SHP77 treated with DMSO at 0.1 percent for 48 hours (cell line): ENCODE results near the gene ADCYAP1.

Experiments
- DNase-seq: peaks from one replicate; lab custom pipeline; 2025; lab: John Stamatoyannopoulos, UW

Gene ADCYAP1

DNA sequence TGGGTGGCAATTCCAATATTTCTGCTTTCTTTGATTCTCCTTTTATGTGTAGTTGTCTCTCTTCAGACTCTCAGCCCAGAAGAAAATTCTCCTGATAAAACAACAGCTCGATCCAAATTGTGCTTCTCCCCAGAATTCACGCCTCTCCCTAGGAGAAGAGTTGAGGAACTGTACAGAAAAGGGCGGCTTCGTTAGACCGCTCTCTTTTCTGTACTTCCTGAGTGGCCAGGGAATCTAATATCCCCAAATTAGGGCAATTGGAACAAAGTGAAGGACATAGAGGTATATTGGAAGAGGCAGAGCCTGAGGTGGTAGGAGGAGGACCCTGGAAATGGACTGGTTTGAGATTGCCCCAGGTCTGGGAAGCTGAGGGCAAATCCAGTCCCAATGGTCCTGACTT, 5.6 kb downstream of the ADCYAP1 start:
- no peak for DNase-seq

DNA sequence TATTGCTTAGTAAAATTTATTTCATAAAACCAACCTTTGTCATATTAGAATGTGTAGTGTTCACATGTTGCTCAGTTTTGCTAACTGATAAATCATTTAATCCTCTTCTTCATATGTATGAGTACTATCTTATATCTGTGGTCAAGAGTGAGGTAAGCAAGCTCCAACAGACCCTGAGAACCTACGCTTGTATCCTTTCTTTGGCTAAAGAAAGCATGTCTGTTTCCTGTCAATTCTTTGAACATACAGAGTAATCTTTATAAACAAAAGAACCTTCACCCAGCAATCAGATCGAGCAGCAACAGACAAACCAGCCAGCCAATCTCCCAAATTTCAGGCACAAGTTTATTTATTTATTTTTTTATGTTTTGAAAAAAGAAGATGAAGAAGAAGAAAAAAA, 6.4 kb downstream of the ADCYAP1 start:
- DNase-seq = no peak

DNA sequence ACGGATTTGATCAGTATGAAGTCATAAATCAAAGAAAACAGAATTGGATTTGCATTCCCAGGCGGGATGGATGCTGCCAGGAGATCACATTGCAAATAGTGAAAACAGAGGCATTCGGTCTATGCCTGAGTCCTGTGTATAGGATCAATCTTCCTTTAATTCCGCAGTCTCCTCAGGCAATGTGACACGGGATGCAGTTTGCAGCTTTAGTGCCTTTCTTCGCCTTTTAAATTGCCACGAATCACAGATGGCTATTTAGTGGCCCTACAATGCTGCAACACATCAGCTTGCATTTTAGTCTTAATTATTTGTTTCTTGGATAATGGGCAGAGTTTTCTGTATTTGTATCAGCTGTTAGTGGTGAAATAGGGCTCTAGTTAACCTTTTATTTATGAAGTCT, 6.8 kb downstream of the ADCYAP1 start:
- DNase-seq = no peak

DNA sequence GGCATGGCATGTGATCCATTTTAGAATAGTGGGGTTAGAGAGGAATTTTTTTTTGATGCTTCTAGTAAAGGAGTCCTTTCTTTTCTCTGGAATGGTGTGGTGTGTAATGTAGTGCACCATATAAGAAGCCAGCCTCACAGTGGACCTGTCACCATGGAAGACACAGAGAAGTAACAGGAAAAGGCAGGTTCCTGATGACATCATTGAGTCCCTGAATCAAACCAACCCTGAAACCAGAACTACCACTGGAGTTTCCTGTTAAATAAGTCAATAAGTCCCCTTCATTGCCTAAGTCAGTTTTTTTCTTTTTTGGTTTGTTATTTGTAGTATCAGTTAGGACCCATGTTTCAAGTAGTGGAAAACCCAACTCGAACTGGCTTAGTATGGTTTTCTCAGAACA, 11.9 kb downstream of the ADCYAP1 start:
- no peak for DNase-seq

DNA sequence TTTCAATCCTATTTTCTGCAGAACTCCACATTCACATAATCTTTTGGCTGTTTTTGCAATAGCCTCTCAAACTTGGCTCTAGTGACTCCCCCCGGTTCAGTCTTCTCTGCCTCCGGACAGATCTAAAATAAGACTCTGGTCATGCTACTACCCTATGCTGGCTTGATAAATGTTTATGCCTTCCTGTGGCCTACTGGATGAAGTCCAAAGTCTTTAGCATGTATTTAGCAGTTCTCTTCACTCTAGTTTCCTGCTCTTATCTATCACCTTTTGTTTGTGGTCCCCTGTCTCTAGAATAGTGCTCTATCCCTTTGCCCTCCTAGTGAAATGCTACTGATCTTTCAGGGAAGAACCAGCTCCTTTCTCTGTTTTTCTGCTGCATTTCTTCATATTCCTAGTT, 14.4 kb downstream of the ADCYAP1 start:
- no peak for DNase-seq

DNA sequence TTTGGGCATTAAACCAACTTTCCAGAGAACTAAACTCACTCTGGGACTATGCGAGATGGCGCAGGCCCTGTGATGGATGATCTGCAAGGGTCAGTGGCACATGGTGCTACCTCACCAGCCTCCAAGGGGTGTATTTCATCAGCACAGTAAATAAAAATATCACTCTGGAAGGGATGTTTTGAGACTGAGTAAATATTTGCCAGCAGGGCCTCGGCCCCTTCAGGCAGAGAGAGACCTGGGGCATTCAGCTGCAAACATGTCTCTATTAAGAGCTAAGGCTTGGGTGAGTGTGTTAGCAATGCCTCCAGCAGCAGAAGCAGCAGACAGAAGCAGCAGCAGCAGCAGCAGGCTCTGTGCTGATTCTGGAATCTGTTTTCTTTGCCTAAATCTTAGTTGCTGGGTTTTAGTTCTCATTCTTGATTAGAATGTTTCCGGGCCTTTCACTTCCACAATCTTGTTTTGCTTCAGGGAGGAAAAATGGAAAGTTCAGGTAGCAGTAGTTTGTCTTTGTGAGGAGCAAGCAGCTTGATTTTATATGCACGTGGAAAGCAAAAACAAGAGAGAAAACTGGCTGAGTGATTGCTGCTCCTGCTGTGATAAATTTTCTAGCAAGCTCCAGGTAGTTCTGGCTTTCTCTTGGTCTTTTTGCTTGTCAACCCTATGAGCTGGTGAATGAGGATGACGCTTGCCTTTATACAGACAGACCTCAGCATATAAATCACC, 18.6 kb downstream of the ADCYAP1 start:
- DNase-seq = peak; percentile 93

DNA sequence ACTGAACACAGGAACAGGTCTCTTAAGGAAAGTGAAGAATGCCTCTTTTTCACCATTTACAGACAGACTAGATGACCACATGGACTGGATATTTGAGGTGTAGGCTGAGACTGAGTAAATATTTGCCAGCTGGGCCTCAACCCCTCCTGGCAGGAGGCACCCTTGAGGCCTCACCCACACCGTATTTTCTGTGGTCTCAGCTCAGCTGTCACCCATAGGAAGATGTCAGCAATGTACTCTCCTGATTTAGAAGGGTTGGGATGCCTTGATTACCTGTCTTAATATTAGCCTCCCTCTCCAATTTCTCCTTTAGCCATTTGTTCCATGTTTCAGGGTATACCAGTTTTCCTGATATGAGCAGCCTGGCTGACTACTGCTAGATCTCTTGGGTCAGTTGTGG, 20.3 kb downstream of the ADCYAP1 start:
- DNase-seq = peak; percentile 69

DNA sequence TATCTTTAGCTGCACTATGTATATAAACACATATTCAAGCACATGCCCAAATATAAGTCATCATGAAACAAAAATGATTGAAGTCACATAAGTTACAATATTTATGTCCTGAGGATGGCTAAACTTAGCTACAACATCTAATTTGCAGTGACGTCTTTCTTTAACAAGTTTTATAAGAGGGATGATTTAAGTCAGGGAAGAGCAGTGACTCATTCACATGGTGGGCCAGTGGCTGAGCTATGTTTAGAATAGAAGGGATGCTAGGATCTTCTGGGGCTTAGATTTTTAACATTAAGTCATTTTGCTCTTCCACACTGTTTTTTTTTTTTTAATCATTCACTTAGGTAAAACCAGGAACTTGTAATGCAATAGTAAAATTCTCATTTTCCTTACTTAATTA, 22.3 kb downstream of the ADCYAP1 start:
- no peak for DNase-seq

DNA sequence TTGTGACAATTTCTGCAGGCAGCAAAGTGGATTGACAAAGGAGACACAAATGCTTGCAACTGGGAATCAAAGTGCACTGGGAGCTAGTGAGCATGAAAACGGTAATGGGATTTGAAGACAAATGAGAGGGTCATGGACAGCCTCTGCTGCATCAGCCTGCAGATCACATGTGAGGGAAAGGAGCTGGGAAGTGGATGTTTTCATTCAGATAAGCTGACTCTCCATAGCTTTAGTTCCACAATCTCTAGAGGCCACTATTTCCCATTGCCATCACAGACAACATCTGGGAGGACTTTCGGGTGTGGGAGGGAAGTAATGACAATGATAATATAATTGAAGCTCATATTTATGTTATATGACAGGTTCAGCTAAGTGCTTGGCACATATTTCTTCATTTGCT, 28.4 kb downstream of the ADCYAP1 start:
- no peak for DNase-seq

DNA sequence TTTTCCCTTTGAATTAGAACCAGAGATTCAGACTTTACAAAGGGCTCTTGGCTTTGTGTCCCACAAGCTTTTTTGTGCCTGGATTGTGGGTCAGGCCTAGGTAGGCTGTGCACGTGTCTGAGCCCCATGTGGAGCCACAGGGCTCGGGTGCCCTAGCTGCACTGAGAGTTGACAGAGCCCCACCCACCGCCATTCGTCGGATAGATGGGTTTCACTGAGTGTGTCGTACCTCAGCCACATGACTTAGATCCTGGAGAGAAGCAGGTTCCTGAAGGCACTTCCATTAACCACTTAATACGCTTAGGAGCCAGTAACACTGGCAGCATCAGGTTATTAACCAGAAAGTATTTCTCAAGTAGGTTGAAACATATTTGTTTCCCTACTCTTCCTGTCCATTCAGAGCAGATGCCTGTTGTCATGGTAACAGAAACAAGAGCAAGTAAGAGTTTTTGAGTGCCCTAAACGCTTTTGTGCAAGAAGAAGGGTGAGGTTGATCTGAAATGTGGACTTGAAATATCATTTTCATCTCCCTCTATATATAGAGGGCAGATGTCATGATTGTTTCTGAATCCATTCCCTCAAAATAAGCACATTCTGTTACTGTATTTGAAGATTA, 30.0 kb downstream of the ADCYAP1 start:
- no peak for DNase-seq

DNA sequence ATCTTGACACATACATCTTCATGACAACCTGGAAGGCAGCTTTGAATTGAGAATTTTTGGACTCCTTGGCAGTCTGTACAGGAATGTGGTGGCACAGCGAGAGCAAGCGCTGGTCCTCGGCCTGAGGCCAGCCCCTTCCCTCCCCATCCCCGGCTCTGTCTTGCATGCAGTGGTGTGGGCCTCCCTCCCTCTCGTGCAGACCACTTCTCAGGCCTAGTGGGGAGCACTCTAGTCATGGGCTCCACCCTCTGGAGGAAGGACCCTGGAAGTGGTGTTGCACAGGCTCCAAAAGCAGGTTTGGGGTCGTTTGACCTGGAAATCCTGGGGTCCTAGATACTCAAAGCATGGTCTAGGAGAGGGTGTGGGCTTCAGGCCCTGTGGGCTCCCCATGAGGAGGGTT, 32.3 kb downstream of the ADCYAP1 start:
- no peak for DNase-seq

DNA sequence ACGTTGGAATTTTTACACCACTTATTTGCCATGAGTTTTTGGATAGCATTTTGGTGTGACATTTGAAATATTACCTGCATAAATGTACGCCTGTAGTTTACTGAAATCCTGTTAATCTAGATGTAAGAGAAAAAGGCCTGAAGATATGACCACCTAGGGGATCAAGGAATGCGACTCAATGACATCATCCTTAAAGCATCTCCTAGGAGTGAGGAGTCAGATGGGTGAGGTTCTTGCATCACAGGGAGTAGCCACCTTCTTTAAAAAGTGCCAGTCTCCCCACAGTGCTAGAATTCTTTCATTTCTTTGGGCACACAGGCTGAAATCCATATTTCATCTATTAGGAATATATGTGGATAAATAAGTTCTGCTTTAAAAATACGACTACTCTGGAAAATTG, 34.5 kb downstream of the ADCYAP1 start:
- DNase-seq = no peak

DNA sequence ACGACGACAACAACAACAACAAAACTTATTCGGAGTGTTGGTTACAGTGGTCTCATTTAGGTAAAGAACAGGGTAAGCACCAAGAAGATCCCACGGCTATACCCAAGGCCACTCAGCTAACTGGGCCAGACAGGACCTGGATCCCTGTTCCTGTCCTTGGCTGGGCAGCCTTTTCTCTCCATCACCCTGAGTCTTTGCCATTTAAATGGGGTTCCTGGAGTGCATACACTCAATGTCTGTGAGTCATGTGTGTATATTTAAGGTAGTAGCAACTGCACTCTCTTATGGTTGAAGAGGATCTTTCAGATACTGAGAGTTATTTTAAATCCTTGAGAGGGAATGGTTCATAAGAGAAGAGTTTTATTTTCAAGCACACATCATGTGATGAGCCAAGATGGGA, 35.3 kb downstream of the ADCYAP1 start:
- DNase-seq = no peak

DNA sequence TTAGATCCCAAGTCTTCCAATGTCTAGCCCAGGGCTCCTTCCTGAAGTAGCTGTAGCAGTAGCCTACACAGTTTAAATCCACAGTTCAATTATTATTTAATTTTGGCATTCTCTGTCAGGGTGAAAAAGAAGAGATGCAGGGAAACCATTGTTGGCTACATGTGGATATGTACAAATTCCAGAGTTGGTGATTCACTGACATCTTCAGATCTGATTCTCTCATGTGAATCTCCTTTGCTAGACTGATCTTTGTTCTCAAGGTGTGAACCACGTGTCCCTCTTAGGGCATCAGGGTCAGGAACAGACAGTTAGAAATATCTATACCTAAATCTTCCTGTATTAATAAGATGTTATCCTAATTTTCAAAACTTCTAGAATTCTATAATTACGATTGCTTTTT, 36.7 kb downstream of the ADCYAP1 start:
- no peak for DNase-seq

DNA sequence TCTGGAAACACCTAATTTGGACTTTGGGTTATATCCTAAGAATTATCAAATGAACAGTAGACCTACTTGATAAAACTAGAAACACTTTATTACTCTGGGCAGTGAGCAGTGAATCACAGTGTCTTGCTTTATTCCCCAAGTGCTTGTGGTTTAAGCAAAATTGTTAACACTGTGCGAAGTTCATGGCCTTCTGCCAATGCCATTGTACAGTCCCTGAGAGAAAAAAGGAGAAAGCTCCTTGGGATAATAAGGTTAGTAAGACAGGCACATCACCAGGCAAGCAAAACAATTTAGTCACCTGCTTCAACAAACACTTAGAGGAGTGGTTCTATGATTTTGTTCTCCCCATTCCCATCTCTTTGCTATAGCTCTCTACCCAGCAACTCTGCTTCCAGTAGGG, 39.8 kb downstream of the ADCYAP1 start:
- no peak for DNase-seq

DNA sequence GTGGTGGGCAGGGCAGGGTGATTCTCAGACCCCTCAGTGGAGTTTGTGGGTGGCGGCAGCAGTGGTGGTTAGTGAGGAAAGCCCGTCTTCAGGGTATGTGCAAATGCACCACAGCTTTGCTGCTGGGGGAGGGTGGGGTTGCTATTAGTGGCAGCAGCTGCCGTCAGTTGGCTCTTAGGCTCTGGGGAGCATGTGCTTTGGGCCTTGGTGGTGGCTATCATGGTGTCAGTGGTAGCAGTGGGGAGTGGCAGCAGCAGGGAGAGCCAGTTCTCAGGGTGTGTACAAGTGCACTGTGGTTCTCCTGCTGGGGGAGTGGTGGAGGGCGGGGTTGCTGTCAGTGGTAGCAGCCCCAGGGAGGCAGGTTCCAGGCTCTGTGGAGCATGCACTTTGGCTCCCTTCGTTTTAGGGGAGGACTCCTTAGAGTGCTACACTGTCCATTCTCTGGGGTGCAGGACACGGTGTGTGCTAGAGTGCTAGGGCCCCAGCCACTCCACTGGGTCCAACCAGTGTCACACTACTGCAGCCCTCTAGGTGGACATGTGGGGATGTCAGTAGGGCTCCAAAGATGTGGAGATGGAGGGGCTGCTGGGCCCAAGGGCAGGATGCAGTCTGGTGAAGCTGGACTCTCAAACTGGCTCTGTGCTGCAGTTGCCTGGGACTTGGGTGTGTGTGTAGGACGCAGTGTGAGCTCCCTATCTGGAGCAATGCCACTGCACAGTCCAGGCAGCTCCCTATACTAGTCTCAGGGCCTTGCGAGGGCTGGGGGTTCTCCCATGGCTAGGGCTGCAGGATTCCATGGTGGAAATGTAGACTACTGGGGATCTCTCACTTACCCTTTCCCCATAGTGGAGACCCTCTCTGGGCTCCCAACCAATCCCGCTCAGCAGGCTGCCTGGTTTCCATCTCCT, 45.3 kb downstream of the ADCYAP1 start:
- no peak for DNase-seq

DNA sequence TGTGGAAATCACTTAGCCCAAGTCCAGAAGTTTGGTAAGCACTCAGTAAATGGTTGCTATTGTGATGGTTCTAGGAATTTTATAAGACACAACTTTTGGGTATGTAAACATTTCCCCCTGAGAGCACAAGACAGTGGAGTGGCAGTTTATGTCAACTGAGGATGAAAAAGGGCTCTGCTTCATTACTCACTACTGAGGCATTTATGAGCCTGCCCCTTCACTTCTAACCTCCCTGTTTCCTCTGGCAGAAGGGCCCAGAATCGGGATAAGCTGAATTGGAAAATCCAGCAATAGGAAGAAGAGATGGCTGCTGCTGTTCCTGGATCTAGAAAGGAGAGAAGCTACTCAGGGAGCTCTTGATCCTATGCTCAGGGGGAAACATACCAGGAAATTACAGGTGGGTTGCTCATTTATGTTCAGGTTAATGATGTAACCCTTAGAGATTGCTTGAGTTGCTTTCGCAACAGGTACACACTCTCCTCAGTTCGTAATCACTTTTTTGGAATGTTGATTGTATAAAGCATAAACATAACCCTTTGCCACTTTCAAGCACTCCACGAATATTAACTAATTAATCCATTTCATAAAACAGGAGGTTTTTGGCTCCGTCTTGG, 46.3 kb downstream of the ADCYAP1 start:
- DNase-seq = no peak

DNA sequence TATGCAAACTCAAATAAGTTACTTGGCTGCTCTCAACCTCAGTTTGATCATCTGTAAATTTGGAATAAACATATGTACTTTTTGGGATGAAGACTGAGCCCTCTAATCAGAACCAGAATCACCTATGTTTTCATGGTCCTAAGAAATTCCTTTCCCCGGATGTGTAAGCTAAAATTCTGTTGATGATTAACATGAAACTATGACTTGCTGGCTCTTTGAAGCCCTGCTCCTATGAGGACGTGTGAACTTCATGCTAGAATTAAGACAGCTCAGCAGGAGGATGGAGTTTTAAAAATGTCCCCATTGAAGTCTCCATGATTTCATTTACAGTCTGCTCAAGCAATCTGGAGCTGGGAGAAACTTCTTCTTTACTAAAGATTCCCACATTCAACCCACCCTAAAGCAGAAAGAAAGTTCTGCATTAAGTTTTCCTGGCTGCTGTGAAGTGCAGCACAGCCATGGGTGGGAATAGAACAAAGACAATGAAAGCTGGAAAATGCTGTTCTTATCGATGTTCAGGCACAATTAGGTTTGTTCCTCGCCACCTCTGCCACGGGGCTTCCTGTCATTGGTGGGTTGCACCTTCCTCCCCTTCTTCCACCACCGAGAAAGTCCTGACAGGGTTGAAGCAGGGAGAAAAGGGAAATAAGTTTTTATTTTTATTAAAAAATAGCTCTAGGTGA, 50.9 kb downstream of the ADCYAP1 start:
- DNase-seq = no peak

DNA sequence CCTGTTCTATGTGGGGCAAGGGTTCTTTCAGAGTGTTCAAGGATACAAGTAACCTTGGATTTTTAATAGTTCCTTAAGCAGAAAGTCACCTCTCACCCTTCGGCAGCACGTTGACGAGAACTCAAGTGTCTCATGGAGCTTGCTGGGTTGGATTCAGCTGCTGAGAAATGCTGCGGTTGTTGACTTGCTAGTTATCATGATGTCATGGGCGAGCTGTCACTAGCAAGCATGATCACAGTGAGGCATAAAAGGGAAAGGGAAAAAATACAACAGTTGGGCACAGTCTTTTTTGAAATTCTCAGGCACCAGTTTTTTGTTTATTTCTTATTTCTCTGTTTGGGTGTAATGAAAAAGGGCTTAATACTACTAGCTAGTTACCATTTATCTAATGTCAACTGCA, 53.2 kb downstream of the ADCYAP1 start:
- DNase-seq = no peak

DNA sequence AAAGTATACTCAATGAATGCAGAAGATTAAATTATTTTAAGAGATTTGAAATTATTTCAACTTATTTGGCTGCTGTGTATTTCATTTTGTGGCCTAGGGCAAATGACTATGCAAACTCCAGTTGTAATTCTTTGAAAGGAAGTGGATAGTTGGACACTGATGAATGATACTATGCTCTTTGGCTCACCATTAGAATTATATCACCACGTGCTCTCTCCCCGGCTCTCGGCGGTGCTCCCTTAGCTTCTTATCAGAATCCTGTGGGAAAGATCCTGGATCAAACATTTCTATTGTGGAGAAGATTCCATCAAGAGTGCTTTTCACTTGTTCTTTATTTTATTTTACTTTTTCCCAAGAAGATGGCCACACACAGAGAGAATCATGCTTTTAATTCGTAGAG, 55.2 kb downstream of the ADCYAP1 start:
- no peak for DNase-seq
